PC-3 (cell line): ENCODE results near the gene FOXL3. TPM values are rescaled to one million over a fixed set of nuclear protein-coding genes. Genes with fewer than 3 reads are reported as not detected.

Experiments used
- ATAC-seq: fragments of 200-7000 bp; cut with Tn5 transposase; 2 replicates; pipeline ENCODE4 v1.9.1; 2020; ENCODE audit warnings: mild to moderate bottlenecking, moderate library complexity
- BruUV-seq: library from RNA; stranded (reverse); fragments of 400-500 nt; replicated peaks from 2 replicates; lab custom pipeline; 2021; lab: Mats Ljungman, UMichigan
- CTCF ChIA-PET: fragments of 300-600 bp; sonication (Branson Sonifier 250); formaldehyde crosslinking; loops from one replicate; lab custom pipeline; 2022; ENCODE audit warnings: antibody characterized with exemption; lab: Charles Lee
- POLR2A ChIA-PET: fragments of 300-600 bp; sonication (Branson Sonifier 250); formaldehyde crosslinking; loops from one replicate; lab custom pipeline; 2022; ENCODE audit warnings: antibody characterized with exemption; ENCODE audit not compliant: unreplicated experiment; lab: Charles Lee
- DNase-seq: peaks from one replicate; pipeline ENCODE4 v3.0.0-alpha.2; 2015
- H2AFZ ChIP-seq: fragments of 300-600 bp; sonication (generic); 2 replicates; pipeline ENCODE4 v1.6.0; 2016; ENCODE audit warnings: antibody characterized with exemption, low read length
- H3F3A ChIP-seq: fragments of 300-600 bp; sonication (generic); one replicate; pipeline ENCODE4 v1.6.0; 2017; ENCODE audit warnings: antibody characterized with exemption, low read length, control low read depth, mild to moderate bottlenecking; ENCODE audit not compliant: unreplicated experiment
- H3K27ac ChIP-seq: fragments of 300-600 bp; sonication (generic); 2 replicates; pipeline ENCODE4 v1.5.1; 2016; ENCODE audit warnings: mild to moderate bottlenecking, low read length
- H3K27me3 ChIP-seq: fragments of 300-600 bp; sonication (generic); 2 replicates; pipeline ENCODE4 v1.6.1; 2016; ENCODE audit warnings: low read length, mixed read lengths
- H3K36me3 ChIP-seq: fragments of 300-600 bp; sonication (generic); 2 replicates; pipeline ENCODE4 v1.6.1; 2016; ENCODE audit warnings: low read depth, mixed run types, low read length, mixed read lengths
- H3K4me1 ChIP-seq: fragments of 300-600 bp; sonication (generic); 2 replicates; pipeline ENCODE4 v1.5.1; 2016; ENCODE audit warnings: low read length; ENCODE audit not compliant: insufficient read depth
- H3K4me2 ChIP-seq: fragments of 300-600 bp; sonication (generic); 2 replicates; pipeline ENCODE4 v1.6.0; 2016; ENCODE audit warnings: low read length
- H3K4me3 ChIP-seq: fragments of 300-600 bp; sonication (generic); 2 replicates; pipeline ENCODE4 v1.5.1; 2016; ENCODE audit warnings: mild to moderate bottlenecking, low read length, mixed read lengths
- H3K79me2 ChIP-seq: fragments of 300-600 bp; sonication (generic); 2 replicates; pipeline ENCODE4 v1.6.1; 2017; ENCODE audit warnings: low read length, mixed read lengths
- H3K9ac ChIP-seq: fragments of 300-600 bp; sonication (generic); 2 replicates; pipeline ENCODE4 v1.6.0; 2016; ENCODE audit warnings: mild to moderate bottlenecking, low read length
- H3K9me2 ChIP-seq: fragments of 300-600 bp; sonication (generic); replicated peaks from 2 replicates; pipeline ENCODE4 v1.6.1; 2016; ENCODE audit warnings: mixed run types, low read length, mixed read lengths
- H3K9me3 ChIP-seq: fragments of 300-600 bp; sonication (generic); 2 replicates; pipeline ENCODE4 v1.6.1; 2016; ENCODE audit warnings: low read length, mixed read lengths
- H4K20me1 ChIP-seq: fragments of 300-600 bp; sonication (generic); 2 replicates; pipeline ENCODE4 v1.6.1; 2016; ENCODE audit warnings: low read length, mixed read lengths
- CTCF ChIP-seq: fragments of 300-600 bp; sonication (generic); conservative IDR thresholded peaks from 2 replicates; pipeline ENCODE4 v1.5.1; 2017; ENCODE audit warnings: antibody characterized with exemption, low read depth, mild to moderate bottlenecking, low read length
- EZH2 ChIP-seq: fragments of 300-600 bp; sonication (generic); IDR thresholded peaks from one replicate; pipeline ENCODE4 v1.6.1; 2017; ENCODE audit warnings: antibody characterized with exemption, mild to moderate bottlenecking, low read length; ENCODE audit not compliant: unreplicated experiment
- EZH2phosphoT487 ChIP-seq: fragments of 300-600 bp; sonication (generic); IDR thresholded peaks from 2 replicates; pipeline ENCODE4 v1.6.1; 2018; ENCODE audit warnings: mild to moderate bottlenecking, antibody characterized with exemption, low read length, borderline replicate concordance
- intact Hi-C: fragments of 100-400 bp; cut with micrococcal nuclease; formaldehyde crosslinking; loops from 2 replicates; pipeline ENCODE4 v1.9.0; 2023
- total RNA-seq: library from RNA; depleted of rRNA; stranded (reverse); fragments of >200 nt; gene quantifications from 2 replicates; pipeline ENCODE4 v1.2.3, GENCODE V29; 2014

FOXL3 gene
- total RNA-seq, 1 experiment from 2014 or later: not detected

GRCh38 chr7:279821-280220 is 10.1 kb upstream of the FOXL3 start:
- Histone ChIP-seq H3K36me3 (no peaks in the 10 kb centered on the region), H3K9ac (no peak overlapping the region), H3K4me1 (no peaks in the 10 kb centered on the region), H3F3A (no peaks in the 10 kb centered on the region), H3K27me3 (no peaks in the 10 kb centered on the region), H3K4me2 (no peak overlapping the region), H3K79me2 (no peaks in the 10 kb centered on the region), H3K27ac (no peak overlapping the region), H3K9me2 (no peaks in the 10 kb centered on the region), H4K20me1 (no peaks in the 10 kb centered on the region), H3K4me3 (no peak overlapping the region), H2AFZ (no peak overlapping the region), H3K9me3 (peaks cover 4% of the 10 kb centered on the region; the same call in 1 of the 2 replicates)
- CTCF ChIA-PET: no interaction called here
- ATAC-seq (no peak), DNase-seq (no peak)
- BruUV-seq: no TSS peak
- POLR2A ChIA-PET: no interaction called here
- TF ChIP-seq CTCF: no peak
- no peak for TF ChIP-seq EZH2
- no peak for TF ChIP-seq EZH2phosphoT487
- intact Hi-C loops: no loop called here

- Histone ChIP-seq H3K4me1 (no peaks in the 10 kb centered on the region), H3K9me2 (no peaks in the 10 kb centered on the region), H2AFZ (no peak overlapping the region), H3F3A (no peaks in the 10 kb centered on the region), H3K27me3 (no peaks in the 10 kb centered on the region), H3K4me3 (no peak overlapping the region), H3K36me3 (no peaks in the 10 kb centered on the region), H3K27ac (no peak overlapping the region), H3K9ac (no peak overlapping the region), H3K9me3 (peaks cover 4% of the 10 kb centered on the region; the same call in 1 of the 2 replicates), H3K79me2 (no peaks in the 10 kb centered on the region), H3K4me2 (no peak overlapping the region), H4K20me1 (no peaks in the 10 kb centered on the region)
- ATAC-seq (no peak), DNase-seq (no peak)
- intact Hi-C loops: no loop called here
- ChIA-PET POLR2A (no interaction called here), CTCF (no interaction called here)
- BruUV-seq: no TSS peak
- TF ChIP-seq EZH2phosphoT487 (no peak), EZH2 (no peak), CTCF (no peak)
Observed at GRCh38 chr7:280461-280860, 9.5 kb upstream of the FOXL3 start.

- no peaks in the 10 kb centered on the region for H3K9me2 ChIP-seq
- H3K9me3 ChIP-seq: no peaks in the 10 kb centered on the region
- ChIA-PET POLR2A (no interaction called here), CTCF (interaction anchor here (0.6 kb wide), 1 partner anchor 40 kb away, joined by 7 read pairs; no protein-coding TSS in a partner anchor)
- H3K4me1 ChIP-seq: no peaks in the 10 kb centered on the region
- H3K27ac ChIP-seq: no peak overlapping the region
- H4K20me1 ChIP-seq: no peaks in the 10 kb centered on the region
- no peaks in the 10 kb centered on the region for H3K36me3 ChIP-seq
- H3K9ac ChIP-seq: no peak overlapping the region
- H3F3A ChIP-seq: no peaks in the 10 kb centered on the region
- H3K27me3 ChIP-seq: no peaks in the 10 kb centered on the region
- ATAC-seq: no peak
- BruUV-seq: no TSS peak
- H3K79me2 ChIP-seq: no peaks in the 10 kb centered on the region
- H3K4me2 ChIP-seq: no peak overlapping the region
- no peak for DNase-seq
- H3K4me3 ChIP-seq: no peak overlapping the region
- TF ChIP-seq CTCF: no peak
- no peak for TF ChIP-seq EZH2phosphoT487
- TF ChIP-seq EZH2: no peak
- no peak overlapping the region for H2AFZ ChIP-seq
- intact Hi-C loops: no loop called here
Observed at GRCh38 chr7:281637-282036, 8.3 kb upstream of the FOXL3 start.
